Activated naive CD8-positive, alpha-beta T cell treated with anti-CD3 and anti-CD28 coated beads, Interleukin-2, amount 50 U/mL, for 16 hours (primary cell): ENCODE measurements around the gene AGO4.
"Not testable (repeated sequence)": the region's sequence is repeated elsewhere in the genome, so short reads cannot be mapped to it uniquely, and the experiment has no call there.

ENCODE experiments used
- DNase-seq: peaks from one replicate; pipeline ENCODE4 v3.0.0-alpha.2; 2020; ENCODE audit warnings: low read depth, low spot score

AGO4 gene

DNA sequence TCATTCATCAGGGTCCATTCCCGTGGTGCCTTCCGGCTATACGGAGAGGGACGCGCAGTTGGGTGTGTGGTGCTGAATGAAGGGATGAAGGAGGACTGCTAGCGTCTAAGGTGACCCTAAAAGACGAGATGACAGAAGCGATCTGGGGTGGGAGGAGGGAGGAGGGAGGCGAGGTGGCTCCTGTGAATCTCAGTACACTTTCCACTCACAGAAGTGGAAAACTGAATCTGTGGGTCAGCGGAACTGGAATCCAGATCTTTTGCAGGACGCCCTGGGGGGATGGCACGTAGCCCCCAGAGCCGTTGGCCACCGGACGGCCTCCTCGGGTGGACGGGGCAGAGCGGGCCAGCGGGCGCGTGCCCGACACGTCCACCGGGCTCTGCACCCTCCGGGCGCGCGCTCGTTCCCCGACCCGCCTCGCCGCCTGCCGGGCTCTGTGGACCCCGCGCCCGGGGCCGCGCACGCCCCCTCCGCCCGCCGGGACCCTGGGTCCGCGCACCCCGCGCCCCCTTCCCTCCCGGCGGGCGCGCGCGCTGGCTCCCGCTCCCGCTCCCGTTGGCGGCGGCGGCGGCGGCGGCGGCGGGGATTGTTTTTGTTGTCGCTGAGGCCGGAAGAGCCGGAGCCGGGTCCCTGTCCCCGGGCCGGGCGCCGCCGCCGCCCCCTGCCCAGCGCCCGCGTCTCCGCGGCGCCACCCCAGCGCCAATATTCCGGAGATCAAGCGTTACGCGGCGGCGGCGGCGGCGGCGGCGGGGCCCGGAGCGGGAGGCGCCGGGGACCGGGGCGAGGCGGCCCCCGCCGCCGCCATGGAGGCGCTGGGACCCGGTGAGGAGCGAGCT lies at the start of gene AGO4:
AGO4 (plus strand) TSS at position 403 of the 836 bp plus-strand sequence; CDS start at position 804, 401 bp downstream.
- no peak for DNase-seq

DNA sequence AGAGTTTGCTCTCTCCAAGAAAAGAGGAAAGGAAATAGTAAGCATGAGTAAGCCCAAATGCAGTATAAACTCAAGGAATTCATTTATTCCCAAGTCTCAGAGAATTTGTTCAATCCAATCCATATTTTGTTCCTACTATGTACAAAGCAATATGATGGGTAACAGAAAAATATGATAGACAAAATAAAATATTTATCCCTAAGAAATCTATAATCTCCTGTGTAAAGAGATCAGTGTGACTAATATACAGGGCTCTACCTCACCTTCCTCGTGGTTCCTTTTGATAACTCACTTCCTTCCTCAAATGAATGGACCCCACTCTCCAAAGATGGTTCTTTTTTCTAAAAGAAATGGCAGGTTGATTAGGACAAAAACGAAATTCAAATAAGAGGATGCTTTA lies 45.7 kb upstream of the AGO4 start:
- no peak for DNase-seq

DNA sequence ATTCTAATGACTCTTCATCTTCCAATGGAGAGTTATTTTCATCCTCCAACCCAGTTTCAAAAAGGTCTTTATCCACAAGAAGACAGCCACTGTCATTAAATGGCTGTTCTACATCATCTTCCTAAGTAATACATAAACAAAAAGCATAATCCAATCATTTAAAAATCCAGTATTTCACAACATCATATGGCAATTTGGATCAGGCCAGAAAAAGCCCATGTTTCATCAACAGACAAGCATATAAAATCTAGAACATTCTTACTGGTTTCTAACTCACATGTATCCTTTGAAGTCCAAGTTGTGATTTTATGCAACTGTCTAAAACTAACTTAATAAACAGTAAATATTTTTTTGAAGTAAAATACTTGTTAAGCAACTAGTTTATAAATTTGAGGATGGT lies 44.6 kb upstream of the AGO4 start:
- no peak for DNase-seq

DNA sequence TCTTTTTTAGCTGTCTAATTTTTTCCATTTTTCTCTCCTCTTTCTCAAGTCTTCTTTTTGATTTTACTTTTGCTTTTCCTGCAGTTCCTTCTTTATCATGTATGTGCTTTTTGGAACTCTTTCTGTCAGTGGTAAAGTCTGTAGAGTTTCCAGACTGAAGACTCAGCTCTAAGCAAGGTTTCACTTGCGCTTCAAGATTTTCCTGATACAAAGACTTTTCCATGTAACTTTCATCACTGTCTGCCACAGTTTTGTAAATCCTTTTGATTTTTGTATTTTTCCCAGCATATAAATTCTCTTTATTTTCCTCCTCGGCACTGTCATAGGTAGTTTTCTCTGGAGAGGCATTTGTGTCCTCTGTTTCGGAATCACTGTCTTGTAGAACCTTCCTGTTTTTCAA lies 43.5 kb upstream of the AGO4 start:
- no peak for DNase-seq

DNA sequence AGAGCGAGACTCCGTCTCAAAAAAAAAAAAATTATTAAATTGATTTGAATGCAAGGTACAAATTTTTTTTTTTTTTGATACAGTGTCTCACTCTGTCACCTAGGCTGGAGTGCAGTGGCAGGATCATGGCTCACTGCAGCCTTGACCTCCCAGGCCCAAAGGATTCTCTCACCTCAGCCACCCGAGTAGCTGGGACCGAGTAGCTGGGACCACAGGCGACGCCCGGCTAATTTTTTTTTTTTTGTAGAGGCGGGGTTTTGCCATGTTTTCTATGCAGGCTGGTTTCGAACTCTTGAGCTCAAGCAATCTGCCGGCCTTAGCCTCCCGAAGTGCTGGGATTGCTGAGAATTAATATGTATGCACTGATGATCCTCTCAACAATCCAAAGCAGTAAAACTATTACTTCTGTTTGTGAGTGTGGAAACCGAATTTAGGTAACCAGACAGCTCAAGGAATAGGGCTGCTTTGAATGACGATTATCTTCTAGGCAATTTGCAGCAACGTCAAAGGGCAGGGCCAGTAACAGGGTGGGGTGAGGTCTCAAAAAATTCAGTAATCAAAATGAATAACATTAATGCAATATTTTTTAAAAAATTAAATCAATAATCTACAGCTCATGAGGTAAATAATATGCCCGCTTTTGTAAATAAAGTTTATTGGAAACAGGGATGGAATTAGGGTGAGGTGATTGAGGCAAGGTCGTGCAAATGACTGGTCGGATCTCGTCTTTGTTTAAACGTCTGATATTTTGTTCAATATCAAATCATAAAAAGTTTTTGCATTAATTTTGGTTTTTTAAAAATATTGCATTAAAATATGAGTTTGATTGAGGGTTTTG lies 39.2 kb upstream of the AGO4 start:
- no peak for DNase-seq

DNA sequence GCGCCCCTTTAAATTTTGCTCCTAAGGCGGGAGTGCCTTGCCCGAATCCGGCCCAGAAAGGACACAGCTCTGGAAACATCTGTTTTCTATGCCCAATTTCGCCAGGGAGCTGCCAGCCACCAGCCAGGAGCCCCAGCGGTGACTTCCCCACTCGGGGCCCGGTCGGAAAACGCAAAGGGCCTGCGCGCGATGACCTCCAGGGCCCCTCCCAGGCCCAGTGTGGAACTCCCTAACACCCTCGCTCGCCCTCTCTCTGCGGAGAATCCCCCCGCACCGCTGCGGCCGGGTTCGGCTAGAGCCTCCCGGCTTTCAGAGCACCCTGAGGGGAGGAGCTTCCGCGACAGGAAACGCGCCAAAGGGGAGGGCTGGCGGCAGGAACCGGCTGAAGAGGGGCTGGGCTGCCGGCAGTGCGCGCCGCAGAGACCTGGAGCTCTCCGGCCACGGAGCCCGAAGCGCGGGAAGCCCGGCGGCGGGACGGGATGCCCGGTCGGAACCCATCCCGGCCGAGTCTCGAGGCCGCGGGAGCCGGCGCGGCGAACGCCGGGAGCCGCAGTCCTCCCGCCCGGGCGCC lies 38.5 kb upstream of the AGO4 start:
- DNase-seq: peak; percentile 68

DNA sequence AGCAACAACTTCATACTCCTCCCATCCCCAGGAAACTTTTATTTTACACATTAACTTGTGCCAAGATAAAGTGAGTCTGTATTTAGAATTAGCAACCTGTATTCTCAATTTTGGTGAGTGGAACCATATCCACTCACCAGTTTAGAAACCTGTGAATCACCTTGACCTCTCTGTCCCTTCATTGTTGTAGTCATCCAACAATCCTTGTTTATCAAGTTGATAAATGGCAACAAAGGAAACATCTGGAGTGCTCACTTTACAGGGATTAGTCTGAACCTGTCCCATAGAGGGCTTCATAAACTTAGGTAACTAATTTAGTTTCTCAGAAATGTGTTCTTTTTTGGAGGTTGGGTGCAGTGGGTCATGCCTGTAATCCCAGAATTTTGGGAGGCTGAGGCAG lies 34.1 kb upstream of the AGO4 start:
- DNase-seq: no peak

DNA sequence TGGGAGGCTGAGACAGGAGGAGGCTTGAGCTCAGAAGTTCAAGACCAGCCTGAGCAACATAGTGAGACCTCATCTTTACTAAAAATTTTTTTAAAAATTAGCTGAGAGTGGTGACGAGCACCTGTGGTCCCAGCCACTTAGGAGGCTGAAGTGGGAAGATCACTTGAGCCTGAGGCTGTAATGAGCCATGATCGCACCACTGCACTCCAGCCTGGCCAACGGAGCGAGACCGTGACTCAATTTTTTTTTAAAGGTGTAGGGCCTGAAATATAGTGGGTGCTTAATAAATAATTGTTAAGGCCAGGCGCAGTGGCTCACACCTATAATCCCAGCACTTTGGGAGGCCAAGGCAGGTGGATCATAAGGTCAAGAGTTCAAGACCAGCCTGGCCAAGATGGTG lies 31.6 kb upstream of the AGO4 start:
- not testable (repeated sequence) for DNase-seq

DNA sequence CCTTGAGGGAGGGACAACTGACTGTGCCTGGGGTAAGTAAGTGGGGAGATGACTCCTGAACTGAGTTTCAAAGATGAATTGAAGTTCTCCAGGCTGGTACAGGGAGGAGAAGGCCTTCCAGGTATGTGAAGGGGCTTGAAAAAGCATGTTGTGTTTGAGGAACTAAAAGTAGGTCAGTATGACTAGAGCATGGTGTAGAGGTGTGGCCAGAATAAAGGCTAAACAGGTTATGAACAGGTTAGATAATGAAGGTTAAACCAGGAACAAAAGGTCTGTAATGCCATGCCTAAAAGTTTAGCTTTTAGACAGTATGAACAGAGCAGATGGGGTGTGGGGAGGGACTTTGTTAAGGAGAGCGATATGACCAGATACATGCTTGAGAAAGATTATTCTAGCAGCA lies 30.7 kb upstream of the AGO4 start:
- no peak for DNase-seq

DNA sequence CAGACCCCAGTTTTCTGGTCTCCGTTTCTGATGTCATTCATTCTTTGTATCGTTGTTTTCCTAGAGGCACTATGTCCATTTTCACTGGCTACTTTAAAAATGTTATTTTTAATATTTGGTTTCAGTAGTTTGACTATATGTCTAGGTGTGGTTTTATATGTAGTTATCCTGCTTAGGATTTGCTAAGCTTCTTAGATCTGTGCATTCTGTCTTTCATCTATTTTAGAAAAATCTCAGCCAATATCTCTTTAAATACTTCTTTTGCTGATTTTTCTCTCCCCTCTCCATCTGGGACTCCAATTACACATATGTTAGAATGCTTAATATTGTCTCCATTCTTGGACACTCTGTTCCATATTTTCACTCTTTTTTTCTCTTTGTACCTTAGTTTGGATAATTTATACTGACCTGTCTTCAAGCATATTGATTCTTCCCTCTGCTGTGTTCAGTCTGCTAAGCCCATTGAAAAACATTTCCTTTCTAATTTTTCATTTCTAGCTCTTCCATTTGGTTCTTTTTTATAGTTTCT lies 24.7 kb upstream of the AGO4 start:
- DNase-seq: no peak

DNA sequence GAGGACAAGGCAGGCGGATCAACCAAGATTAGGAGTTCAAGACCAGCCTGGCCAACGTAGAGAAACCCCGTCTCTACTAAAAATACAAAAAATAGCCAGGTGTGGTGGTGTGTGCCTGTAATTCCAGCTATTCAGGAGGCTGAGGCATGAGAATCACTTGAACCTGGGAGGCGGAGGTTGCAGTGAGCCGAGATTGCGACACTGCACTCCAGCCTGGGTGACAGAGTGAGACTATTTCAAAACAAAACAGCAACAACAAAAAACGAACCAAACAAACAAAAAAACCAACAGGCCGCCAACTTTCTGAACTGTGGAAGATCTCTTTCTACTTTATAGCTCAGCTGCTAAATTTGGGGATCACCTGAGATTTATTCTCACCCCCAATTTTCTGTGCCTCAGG lies 23.5 kb upstream of the AGO4 start:
- DNase-seq: not testable (repeated sequence)

DNA sequence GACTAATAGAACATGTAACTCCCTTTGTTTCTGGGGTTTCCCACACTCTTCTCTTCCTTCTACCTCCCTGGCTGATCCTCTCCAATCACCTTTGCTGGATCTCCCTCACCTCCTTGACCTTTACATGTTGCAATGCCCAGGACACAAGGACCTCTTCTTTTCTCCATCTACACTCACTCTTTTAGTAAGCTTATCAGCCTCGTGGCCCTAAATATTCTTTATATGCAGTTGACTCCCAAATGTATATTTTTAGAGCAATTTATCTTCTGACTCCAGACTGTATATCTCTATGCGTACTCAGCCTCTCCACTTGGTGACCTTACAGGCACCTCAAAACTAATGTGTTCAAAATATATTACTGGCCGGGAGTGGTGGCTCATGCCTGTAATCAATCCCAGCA lies 19.7 kb upstream of the AGO4 start:
- DNase-seq: no peak

DNA sequence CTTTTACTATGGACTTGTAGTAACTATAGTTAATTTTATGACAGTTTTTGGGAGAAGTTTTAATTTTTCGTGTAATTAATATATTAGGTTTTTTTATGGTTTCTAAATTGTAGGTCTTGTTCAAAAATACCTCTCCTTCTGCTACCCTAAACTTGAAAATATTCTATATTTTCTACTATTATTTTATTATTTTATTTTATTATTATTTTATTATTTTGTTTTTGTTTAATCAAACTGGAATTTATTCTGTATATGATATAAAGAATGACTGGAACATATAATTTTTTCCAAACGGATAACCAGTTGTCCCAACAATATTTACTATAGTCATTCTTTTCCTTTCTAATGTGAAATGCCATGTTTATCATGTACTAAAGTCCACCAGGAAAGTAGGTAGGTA lies 17.1 kb upstream of the AGO4 start:
- no peak for DNase-seq

DNA sequence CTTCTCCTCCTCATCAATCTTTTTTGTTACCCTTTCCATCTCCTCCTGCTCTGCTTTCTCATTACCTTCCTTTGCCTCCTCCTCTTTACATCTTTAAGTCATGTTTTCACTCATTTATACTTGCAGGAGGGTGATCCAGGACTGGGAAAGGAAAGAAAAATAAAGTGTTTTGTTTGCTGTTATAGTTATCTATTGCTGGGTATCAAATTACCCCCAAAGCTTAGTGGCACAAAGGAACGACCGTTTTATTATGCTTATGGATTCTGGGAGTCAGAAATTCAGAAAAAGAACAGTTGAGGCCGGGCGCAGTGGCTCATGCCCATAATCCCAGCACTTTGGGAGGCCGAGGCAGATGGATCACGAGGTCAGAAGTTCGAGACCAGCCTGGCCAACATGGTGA lies 12.5 kb upstream of the AGO4 start:
- no peak for DNase-seq

DNA sequence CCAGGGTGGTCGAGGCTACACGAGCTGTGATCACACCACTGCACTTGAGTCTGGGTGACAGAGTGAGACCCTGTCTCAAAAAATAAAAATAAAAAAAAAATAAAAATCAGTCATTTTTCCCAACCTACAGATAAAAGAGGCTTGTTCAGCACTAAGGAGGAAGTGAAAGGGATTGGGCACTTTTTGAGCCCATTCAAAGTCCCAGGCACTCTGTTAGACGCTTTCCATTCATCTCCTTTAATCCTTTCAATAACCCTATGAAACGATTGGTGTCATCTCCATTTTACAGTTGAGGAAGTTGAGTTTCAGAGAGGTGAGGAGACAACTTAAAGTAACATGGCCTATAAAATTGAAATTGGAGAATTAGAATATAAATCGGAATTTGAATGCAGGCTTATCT lies 10.4 kb upstream of the AGO4 start:
- DNase-seq: no peak

DNA sequence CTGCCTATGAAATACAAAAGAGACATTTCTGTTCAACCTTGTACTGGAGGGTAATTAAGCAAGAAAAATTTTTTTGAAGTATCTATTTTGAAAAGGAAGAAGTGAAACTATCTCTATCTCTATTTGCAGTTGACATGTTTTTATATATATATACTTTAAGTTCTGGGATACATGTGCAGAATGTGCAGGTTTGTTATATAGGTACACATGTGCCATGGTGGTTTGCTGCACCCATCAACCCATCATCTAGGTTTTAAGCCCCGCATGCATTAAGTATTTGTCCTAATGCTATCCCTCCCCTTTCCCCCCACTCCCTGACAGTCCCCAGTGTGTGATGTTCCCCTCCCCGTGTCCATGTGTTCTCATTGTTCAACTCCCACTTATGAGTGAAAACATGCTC lies 9.8 kb upstream of the AGO4 start:
- not testable (repeated sequence) for DNase-seq

DNA sequence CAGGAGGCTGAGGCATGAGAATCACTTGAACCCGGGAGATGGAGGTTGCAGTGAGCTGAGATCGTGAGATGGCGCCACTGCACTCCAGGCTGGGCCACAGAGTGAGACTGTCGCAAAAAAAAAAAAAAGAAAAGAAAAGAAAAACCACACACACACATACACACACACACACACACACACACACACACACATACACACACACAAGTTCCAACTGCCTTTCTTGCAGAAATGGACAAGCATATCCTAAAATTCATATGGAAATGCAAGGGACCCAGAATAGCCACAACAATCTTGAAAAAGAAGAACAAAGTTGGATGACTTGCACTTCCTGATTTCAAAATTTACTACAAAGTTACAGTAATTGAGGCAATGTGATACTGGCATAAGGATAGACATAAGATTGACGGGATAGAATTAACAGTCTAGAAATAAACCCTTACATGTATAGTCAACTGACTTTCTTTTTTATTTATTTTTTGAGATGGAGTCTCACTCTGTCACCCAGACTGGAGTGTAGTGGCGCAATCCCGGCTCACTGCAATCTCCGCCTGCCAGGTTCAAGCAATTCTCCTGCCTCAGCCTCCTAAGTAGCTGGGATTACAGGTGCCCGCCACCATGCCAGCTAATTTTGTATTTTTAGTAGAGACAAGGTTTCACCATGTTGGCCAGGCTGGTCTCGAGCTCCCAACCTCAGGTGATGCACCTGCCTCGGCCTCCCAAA lies 7.5 kb upstream of the AGO4 start:
- DNase-seq: not testable (repeated sequence)

DNA sequence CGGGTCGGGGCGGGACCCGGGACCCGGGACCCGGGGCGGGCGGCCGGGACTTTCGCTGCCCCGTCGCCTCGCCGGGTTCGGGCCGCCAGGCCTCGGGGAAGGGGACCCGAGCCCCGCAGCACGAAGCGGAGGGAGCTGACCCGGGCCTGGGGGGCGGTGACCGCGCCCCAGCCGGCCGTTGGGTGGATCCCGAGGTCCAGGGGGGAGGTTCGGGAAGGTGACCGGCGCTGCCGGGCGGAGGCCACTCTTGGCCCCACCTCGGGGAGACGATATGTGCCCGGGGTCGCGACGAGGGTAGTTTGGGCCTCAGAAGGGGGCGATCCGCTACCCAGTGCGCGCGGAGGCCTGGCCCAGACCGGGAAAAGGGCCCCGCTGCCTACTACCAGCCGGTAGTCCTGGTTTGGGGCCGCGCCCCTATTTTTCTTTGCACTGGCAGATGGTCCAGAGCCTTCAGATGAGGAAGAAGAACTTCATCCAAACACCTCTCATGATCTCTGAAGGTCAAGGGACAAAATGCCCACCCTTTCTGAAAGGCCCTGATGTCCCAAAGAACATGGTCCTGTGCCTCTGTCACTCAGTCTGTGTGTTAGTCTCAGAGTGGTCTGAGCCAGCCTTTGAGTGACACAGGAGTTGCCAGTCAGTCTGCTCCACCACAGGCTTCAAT lies 766 bp downstream of the AGO4 start:
- no peak for DNase-seq

DNA sequence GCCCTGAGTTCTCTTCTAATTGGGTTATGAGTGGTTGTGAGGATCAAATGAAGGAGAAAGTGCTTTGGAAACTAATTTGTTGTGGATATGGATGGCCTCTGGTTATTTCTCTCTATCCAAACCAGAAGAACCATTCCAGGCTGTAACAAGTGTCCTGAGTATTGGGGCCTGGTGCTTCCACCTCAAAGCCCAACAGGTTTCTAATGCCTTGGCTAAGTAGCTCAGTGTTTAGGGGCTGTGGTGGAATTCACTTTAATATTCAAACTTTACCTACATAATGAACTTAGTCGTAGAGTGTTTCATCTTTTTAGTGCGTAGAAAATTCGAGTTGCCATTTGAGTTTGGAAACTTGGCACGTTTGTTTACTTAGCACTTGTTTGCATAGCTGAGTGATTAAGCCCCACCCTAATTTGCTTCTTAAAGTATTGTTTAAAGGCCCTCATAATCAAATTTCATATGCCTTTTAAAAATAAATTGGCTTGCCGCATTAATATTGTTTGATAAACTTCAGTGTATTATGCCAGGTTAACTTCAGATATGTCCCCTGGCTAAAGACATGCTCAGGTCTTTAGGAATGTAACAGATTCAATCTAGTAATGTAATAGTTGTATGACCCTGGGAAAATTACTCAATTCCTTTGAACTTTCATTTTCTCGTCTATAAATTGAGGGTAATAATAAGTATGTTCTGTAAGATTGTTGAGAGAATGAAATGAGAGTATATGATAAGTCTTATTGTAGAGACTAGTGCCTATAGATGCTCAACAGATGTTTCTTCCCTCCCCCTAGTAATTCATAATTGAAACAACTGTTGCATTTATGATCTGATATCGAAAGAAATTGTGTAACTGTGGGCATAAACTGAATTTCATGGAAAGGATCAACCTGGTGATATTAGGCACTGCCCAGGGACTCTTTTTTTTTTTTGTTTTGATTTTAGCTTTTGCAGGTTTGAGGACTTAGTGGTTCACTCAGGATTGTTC lies 1.6 kb downstream of the AGO4 start:
- DNase-seq: no peak
